Stimulated activated CD4-positive, alpha-beta T cell treated with anti-CD3 and anti-CD28 coated beads, Interleukin-12 subunit alpha, Interleukin-12 subunit beta, amount 100 ng/mL, for 4 hours (primary cell): ENCODE results near the gene HDAC1.

ENCODE experiments used
- DNase-seq: peaks from one replicate; pipeline ENCODE4 v3.0.0-alpha.2; 2020

The HDAC1 gene

GRCh38 chr1:32377541-32378220 lies 85.8 kb downstream of the HDAC1 start:
- DNase-seq = no peak

- no peak for DNase-seq
Observed at GRCh38 chr1:32380057-32380456, 88.2 kb downstream of the HDAC1 start.
